ENCODE measurements around the gene PAK5.
A peak's percentile ranks its signal among the peaks of the same experiment; 100 is the strongest.

Gene PAK5

GRCh38 chr20:9838378-9839295 lies at the start of gene PAK5:
Gene PAK5, minus strand, starts transcription at chr20:9839076. Its CDS starts 194,748 bp downstream, at chr20:9644328.
- peak; percentile 44 for DNase-seq (ENCODE audit: low spot score)

- DNase-seq (ENCODE audit: low spot score) = no peak
Observed at GRCh38 chr20:9887706-9888105, 48.8 kb upstream of the PAK5 start.

DNA sequence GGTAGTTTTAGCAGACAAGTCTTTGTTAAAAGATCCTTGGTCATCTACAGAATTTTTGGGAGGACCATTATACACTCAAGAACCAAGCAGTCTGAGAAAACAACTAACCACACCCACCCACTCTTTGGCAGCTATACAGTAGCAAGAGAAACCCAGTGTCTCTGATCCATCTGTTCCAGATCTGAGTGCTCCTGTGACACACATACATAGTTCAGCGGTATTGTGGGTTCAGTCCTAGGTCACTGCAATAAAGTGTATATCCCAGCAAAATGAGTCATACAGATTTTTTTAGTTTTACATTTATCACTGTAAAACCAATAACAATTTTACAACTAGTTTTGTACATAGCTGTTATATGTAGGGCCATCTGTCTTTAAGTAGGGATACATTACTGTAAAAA lies 47.4 kb upstream of the PAK5 start:
- no peak for DNase-seq (ENCODE audit: low spot score)

- no peak for DNase-seq (ENCODE audit: low spot score)
Observed at GRCh38 chr20:9884666-9885065, 45.8 kb upstream of the PAK5 start.

DNA sequence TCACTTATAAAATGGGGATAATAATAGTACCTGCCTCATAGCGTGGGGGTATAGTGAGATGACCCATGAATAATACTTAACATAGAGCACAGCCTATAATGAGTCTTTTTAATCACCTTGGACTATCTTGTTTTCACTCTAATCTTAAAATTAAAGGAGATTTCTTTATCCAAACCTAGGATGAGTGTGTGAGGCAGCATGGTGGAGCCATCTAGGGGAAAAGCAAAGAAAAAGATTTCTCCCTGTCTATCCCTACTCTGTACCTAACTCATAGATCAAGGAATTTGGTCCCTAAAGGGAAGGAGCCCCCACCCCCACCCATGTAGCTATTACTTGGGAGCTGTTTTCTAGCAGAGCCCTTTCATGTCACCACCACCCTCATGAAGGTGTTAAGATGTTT lies 45.2 kb upstream of the PAK5 start:
- no peak for DNase-seq (ENCODE audit: low spot score)

DNA sequence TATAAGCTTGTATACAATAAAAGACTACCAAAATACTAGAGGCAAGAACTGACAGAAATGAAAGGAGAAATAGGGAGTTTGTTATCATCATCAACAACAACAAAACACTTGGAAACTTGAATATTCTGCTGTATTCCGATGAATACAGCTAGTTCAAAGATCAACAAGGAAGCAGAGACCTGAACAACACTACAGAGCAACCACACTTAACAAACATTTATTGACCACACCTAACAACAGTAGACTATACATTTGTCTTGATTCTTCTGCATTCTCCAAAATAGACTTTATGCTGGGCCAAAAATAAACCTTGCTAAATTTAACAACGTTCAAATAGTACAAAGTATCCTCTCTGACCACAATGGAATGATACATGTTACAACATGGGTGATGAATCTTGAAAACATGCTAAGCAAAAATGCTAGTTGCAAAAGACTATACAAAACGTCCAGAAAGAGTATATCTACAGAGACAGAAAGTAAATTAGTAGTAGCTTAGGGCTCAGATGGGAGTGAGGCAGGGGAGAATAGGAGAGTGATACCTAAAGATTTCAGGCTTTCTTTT lies 39.1 kb upstream of the PAK5 start:
- DNase-seq (ENCODE audit: low spot score) = no peak

DNA sequence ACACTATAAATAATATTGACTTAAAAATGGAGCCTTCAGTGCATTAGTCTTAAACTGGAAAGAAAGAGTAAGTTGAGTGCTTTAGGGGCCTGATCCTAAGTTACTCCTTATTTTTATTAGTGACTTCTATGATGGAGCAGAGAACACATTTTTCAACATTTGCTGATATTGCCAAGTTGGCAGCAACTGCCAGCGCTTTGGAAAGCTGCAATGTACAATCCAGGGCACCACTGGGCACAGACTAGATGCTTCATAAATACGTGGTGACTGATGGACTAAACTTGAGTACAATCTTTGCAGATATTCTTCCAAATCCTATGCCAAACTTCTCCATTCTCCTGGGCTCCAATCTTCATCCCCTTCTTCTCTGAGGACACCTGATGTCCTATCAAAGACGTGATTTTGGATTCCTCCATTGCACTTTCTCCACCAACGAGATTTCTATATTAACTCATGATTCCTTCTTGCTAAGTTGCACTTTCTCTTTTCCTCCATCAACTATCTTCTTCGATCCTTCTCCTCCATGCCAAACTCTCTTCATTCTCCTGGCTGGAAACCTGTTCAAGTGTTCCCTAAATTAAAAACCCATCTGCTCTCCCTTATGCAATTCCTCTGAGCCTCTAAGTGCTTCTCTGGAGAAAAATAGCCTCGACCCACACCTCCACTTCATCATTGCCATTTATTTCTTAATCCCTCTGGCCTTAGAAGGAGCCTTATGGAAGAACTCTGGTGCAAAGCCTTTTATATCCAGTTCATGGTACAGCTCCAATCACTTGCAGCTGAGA lies 28.5 kb upstream of the PAK5 start:
- no peak for DNase-seq (ENCODE audit: low spot score)

DNA sequence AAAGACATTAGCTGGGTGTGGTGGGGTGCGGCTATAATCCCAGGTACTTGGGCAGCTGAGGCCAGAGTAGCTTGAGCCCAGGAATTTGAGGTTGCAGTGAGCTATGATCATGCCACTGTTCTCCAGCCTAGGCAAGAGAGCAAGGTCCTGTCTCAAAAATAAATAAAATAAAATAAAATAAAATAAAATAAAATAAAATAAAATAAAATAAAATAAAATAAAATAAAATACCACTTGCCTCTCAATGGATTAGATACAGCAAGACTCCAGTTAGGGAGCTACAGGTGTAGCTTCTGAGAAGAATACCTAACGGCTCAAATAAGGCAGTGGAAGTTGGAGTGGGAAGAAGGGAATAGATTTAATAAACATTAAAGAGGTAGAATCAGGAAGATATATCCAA lies 13.7 kb upstream of the PAK5 start:
- no peak for DNase-seq (ENCODE audit: low spot score)

DNA sequence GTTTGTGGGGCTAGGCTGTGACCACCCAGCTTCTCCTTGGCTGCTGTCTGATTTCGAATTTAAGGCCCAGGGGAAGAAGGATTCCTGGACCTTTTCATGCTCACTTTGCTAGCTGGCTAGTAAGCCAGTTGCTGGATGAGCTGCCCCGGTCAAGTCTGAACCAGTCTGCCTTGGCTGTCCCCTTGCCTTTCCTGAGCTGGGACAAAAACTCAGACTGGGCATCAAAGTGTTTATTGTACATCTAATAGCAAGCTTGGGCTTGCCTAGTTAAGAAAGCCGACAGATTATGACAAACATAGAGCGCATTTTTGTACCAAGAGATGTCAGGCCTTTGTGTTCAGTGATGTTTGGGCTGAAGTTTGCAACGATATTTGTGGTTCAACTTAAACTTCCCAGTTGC lies 750 bp upstream of the PAK5 start:
- no peak for DNase-seq (ENCODE audit: low spot score)

DNA sequence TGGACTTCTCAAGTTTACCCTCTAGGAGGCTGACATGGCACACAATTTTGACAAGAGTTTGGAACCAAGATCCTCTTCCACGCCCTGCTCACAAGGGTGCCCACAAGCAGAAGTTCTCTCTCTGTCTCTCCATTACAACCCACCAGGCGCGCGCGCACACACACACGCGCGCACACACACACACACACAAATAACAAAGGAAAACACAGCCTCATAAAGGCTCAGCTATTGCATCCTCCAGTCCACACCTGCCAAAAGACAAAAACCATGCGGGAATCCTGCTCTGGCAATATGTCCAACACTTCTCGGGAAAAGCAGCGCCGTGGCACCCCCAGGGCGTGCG lies 870 bp downstream of the PAK5 start:
- DNase-seq (ENCODE audit: low spot score) = no peak

DNA sequence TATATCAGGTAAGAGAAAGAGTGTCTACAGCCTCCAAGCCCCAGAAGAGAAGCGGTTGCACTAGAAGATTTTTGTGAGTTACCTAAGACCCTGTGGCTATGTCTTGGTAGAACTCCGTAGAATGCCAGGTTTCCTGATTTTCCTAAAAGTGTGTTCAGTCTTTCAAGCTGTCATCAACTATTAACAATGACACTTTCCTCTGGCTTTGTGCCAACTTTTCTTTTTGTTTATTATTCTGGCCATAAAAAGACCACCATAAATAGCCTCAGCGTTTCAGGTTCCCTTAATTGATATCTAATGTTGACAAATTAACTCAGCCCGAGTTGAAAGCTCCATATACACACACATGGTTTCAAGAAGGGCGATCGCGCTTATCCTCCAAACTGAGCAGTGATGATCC lies 1.2 kb downstream of the PAK5 start:
- DNase-seq (ENCODE audit: low spot score) = no peak

DNA sequence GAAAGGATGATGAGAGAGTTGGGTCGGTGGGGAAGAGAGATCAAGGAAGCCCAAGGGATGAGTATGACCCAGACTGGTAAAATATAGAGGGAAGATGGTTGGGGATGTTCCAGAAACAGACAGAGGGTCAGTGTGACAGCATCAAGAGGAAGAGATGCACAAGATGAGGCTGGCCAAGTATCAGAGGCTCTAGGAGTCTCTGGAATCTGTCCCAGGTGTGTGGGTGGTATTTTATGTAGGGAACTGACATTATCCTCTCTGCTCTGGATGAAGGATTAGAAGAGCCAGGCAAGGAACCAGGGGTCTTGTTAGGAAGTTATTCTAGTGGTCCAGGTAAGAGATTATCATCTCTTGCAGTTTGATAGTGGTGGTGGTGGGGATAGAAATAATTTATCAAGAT lies 3.6 kb downstream of the PAK5 start:
- DNase-seq (ENCODE audit: low spot score) = no peak

GRCh38 chr20:9831032-9831431 lies 7.8 kb downstream of the PAK5 start:
- DNase-seq (ENCODE audit: low spot score) = no peak

DNA sequence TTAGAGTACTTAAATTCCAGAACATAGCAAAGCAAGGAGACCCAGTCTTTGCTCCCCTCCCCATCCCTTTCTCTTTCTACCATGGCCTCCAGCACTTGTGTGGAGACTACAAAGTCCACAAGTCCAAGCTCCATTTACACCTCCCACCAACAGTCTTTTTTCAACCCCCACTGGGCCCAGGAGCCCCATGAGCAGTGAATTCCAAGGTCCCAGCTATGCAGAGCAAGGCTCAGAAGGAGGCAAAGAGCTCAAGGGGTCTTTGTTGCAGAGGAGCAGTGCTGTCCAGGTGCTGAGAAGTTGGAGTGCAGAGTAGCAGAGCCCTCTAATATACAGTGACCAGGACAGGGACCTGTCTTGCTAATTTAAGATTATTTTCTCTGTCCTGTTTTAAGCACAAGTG lies 9.0 kb downstream of the PAK5 start:
- DNase-seq (ENCODE audit: low spot score) = no peak

GRCh38 chr20:9817654-9818053 lies 21.2 kb downstream of the PAK5 start:
- DNase-seq (ENCODE audit: low spot score) = no peak

DNA sequence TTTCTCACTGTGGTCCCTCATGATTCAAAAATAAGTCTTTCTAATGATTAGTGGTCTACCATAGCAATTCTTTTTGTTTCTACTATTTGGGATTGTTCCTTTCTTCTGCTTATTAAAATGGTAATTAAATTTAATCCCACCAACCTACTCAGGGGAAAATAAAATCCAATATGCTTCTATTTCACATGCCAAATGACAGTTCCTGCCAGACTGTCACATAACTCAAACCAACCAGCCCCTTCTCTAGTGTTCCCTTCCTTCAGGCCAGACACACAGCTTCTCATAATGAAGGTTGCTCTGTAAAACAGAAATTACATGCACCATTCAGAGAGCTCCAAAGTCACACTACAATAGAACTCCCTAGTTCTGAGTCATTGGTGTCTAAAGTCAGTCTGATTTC lies 23.2 kb downstream of the PAK5 start:
- no peak for DNase-seq (ENCODE audit: low spot score)

DNA sequence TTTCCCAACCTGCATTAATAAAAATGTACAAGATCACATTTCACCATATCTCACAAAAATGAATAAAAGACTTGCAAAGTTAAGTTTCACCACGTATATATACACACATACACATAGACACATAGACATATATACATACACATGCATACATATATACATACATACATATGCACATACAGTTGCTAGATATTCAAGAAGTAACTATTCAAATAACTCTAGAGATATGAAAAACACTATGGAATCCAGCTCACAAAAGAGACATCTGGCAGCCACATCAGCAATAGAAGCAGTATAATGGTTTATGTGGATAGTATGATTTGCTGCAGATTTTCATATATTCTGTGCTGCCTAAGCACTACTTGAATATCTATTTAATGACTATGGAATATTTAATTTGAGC lies 28.1 kb downstream of the PAK5 start:
- DNase-seq (ENCODE audit: low spot score) = no peak

GRCh38 chr20:9809271-9809670 lies 29.6 kb downstream of the PAK5 start:
- DNase-seq (ENCODE audit: low spot score) = no peak

- no peak for DNase-seq (ENCODE audit: low spot score)
Observed at GRCh38 chr20:9808166-9808565, 30.7 kb downstream of the PAK5 start.

GRCh38 chr20:9807136-9807535 lies 31.7 kb downstream of the PAK5 start:
- DNase-seq (ENCODE audit: low spot score) = no peak

DNA sequence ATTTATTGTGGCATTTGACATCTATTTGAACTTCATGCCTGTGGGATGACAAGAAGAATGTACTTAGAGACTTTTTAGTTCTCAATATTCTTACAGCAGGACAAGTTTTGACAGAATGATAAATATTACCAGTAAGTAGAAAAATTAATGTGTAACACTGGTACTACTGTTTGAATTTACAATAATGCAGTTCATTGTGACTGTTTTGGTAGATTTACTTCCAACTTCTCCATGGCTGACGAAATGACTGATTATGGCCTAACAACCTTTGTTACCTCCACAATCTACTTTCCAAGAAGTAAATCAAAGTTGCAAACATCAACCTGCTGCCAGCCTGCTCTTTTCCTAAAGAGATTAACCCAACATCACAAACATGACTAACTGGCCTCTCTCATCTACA lies 38.5 kb downstream of the PAK5 start:
- no peak for DNase-seq (ENCODE audit: low spot score)

DNA sequence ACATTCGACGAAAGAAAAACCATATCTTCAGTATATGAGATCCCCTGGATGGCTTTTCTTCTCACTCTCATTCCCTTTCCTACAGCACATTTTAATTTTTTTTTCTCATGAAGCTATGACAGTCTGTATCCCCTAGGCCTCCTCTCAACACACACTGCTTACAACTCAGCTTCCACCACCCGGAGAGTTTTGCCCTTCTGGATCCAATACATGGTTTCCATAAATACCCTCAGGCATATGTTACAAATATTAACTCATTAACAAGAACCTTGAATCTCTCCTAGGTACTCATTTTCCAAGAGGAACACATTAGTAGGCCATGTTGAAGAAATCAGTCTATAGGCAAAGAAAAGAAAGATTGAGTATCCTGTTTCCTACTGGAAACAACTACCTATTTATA lies 44.0 kb downstream of the PAK5 start:
- no peak for DNase-seq (ENCODE audit: low spot score)

DNA sequence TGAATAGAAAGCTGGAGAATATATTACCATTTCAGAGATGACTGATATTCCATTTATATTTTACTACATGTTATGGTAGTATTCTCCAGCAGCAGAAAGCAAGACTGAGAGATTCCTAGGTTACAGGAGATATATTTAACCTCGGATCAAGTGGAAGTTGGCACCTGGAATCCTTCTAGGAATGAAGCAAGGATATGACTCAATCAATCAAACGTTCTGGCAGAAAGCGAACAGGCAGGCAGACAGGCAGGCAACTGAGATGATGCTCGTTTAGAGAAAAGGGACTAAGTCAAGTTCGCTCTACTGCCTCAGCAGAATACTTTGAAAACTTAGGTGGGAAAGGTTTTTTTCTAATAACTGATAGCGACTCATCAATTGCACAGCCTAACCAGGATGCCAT lies 46.2 kb downstream of the PAK5 start:
- DNase-seq (ENCODE audit: low spot score) = no peak
